ENCODE results near the gene LENG9.

DNA sequence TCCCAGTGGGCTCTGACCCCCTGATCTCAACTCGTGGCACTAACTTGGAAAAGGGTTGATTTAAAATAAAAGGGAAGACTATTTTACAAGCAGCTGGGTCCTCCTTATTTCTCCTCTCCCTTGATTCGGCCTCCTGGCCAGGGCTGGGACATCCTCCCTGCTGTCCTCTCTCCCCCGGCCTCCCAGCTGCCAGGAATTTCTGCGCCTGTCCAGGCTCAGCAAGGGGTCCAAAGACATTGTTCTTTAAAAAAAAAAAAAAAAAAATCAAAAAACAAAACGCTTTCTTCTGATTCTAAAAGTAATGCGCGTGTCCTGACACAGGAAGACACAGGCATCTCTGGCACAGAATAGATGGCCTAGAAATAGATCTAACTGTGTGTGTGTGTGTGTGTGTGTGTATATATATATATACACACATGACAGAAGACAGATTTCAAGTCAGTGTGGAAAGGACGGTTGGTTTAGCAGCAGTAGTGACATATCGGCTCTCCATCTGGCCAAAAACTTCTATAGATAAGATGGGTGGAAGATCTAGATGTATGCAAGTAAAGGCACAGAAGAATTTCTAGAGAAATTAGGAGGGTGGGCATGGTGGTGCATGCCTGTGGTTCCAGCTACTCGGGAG lies 26.8 kb downstream of the LENG9 start:
- TF ChIP-seq, protein P1, sequence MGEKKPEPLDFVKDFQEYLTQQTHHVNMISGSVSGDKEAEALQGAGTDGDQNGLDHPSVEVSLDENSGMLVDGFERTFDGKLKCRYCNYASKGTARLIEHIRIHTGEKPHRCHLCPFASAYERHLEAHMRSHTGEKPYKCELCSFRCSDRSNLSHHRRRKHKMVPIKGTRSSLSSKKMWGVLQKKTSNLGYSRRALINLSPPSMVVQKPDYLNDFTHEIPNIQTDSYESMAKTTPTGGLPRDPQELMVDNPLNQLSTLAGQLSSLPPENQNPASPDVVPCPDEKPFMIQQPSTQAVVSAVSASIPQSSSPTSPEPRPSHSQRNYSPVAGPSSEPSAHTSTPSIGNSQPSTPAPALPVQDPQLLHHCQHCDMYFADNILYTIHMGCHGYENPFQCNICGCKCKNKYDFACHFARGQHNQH (CRISPR knock-in tag; IDR thresholded peaks at IDR 0.05): no peak
- TF ChIP-seq POLR2A (IDR thresholded peaks at IDR 0.05; ENCODE audit: insufficient read depth in 1 of 2, low read depth in 2 of 2, low read length in 2 of 2) (no peak), FOXK2 (IDR thresholded peaks at IDR 0.05) (no peak), MEIS1 (CRISPR knock-in tag; IDR thresholded peaks at IDR 0.05; ENCODE audit: borderline replicate concordance) (no peak)
- TF ChIP-seq, protein P2, sequence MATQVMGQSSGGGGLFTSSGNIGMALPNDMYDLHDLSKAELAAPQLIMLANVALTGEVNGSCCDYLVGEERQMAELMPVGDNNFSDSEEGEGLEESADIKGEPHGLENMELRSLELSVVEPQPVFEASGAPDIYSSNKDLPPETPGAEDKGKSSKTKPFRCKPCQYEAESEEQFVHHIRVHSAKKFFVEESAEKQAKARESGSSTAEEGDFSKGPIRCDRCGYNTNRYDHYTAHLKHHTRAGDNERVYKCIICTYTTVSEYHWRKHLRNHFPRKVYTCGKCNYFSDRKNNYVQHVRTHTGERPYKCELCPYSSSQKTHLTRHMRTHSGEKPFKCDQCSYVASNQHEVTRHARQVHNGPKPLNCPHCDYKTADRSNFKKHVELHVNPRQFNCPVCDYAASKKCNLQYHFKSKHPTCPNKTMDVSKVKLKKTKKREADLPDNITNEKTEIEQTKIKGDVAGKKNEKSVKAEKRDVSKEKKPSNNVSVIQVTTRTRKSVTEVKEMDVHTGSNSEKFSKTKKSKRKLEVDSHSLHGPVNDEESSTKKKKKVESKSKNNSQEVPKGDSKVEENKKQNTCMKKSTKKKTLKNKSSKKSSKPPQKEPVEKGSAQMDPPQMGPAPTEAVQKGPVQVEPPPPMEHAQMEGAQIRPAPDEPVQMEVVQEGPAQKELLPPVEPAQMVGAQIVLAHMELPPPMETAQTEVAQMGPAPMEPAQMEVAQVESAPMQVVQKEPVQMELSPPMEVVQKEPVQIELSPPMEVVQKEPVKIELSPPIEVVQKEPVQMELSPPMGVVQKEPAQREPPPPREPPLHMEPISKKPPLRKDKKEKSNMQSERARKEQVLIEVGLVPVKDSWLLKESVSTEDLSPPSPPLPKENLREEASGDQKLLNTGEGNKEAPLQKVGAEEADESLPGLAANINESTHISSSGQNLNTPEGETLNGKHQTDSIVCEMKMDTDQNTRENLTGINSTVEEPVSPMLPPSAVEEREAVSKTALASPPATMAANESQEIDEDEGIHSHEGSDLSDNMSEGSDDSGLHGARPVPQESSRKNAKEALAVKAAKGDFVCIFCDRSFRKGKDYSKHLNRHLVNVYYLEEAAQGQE (IDR thresholded peaks at IDR 0.05; ENCODE audit: borderline replicate concordance in 1 of 2, low read depth in 1 of 2, low read length in 2 of 2): no peak
- TF ChIP-seq, protein P3, sequence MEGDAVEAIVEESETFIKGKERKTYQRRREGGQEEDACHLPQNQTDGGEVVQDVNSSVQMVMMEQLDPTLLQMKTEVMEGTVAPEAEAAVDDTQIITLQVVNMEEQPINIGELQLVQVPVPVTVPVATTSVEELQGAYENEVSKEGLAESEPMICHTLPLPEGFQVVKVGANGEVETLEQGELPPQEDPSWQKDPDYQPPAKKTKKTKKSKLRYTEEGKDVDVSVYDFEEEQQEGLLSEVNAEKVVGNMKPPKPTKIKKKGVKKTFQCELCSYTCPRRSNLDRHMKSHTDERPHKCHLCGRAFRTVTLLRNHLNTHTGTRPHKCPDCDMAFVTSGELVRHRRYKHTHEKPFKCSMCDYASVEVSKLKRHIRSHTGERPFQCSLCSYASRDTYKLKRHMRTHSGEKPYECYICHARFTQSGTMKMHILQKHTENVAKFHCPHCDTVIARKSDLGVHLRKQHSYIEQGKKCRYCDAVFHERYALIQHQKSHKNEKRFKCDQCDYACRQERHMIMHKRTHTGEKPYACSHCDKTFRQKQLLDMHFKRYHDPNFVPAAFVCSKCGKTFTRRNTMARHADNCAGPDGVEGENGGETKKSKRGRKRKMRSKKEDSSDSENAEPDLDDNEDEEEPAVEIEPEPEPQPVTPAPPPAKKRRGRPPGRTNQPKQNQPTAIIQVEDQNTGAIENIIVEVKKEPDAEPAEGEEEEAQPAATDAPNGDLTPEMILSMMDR (CRISPR knock-in tag; IDR thresholded peaks at IDR 0.05): no peak

Data from HepG2 (cell line).